ENCODE data around the gene TNK2. TPM values are rescaled to one million over a fixed set of nuclear protein-coding genes. Genes with fewer than 3 reads are reported as not detected.
"Not testable (repeated sequence)": the region's sequence is repeated elsewhere in the genome, so short reads cannot be mapped to it uniquely, and the experiment has no call there.

The TNK2 gene
- total and polyA plus RNA-seq, 2 of the 13 experiments (the other 11 are each of a cell fraction or from before 2014, with no cell fraction given) = 4.6 to 5.8 TPM

DNA sequence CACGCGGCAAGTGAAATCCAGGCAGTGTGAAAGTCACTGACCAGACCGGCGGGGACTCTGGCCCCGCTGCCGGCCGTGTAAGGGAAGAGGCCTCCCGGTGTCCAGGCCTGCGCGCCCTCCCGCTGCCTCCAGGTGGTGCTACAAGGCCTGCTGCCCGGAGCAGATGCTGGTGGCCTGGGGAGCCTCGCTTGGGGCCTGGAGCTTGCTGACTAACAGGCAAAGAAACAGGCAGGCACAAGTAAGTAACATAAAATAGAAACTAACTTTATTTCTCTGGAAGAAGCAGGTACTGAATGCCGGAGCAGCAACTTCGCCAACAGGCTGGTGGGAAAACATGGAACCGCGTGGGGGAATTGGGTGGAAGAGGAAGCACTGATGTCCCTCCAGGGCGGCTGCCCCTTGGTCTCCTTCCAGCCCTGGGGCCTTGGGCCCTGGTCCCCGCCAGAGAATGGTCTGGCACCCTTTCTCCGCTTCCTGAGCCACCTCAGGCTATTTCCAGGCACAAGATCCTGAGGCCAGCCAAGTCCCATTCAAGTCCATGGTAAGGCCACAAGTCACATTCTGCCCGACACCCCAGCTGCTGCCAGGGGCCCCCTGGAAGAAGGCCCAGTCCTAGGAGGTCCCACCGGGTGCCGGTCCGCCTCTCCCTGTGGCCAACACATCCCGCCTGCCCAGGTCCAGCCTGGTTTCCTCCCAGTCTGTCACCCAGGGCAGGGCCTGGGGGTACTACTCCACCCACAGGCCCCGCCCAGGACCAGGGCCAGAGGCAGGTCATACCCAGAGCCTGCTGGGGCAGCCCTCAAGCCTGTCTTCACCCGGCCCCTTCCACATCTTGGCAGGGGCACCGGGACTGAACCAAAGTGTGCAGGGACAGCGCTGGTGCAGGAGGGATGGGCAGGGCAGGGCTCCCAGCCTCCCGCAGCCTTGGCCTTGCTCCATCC is 45.0 kb downstream of the TNK2 start (continued):
- TF ChIP-seq, protein P1, sequence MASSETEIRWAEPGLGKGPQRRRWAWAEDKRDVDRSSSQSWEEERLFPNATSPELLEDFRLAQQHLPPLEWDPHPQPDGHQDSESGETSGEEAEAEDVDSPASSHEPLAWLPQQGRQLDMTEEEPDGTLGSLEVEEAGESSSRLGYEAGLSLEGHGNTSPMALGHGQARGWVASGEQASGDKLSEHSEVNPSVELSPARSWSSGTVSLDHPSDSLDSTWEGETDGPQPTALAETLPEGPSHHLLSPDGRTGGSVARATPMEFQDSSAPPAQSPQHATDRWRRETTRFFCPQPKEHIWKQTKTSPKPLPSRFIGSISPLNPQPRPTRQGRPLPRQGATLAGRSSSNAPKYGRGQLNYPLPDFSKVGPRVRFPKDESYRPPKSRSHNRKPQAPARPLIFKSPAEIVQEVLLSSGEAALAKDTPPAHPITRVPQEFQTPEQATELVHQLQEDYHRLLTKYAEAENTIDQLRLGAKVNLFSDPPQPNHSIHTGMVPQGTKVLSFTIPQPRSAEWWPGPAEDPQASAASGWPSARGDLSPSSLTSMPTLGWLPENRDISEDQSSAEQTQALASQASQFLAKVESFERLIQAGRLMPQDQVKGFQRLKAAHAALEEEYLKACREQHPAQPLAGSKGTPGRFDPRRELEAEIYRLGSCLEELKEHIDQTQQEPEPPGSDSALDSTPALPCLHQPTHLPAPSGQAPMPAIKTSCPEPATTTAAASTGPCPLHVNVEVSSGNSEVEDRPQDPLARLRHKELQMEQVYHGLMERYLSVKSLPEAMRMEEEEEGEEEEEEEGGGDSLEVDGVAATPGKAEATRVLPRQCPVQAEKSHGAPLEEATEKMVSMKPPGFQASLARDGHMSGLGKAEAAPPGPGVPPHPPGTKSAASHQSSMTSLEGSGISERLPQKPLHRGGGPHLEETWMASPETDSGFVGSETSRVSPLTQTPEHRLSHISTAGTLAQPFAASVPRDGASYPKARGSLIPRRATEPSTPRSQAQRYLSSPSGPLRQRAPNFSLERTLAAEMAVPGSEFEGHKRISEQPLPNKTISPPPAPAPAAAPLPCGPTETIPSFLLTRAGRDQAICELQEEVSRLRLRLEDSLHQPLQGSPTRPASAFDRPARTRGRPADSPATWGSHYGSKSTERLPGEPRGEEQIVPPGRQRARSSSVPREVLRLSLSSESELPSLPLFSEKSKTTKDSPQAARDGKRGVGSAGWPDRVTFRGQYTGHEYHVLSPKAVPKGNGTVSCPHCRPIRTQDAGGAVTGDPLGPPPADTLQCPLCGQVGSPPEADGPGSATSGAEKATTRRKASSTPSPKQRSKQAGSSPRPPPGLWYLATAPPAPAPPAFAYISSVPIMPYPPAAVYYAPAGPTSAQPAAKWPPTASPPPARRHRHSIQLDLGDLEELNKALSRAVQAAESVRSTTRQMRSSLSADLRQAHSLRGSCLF (CRISPR knock-in tag; IDR thresholded peaks at IDR 0.05; ENCODE audit: borderline replicate concordance) = no peak

GRCh38 chr3:195862318-195862717 is 46.0 kb downstream of the TNK2 start:
- H4K20me1 ChIP-seq (ENCODE audit: insufficient read depth, low read length); H2AFZ ChIP-seq (ENCODE audit: low read length); ATAC-seq; H3K4me1 ChIP-seq (ENCODE audit: insufficient read depth, low read length); H3K79me2 ChIP-seq (ENCODE audit: insufficient read depth, low read length); intact Hi-C loops (cut with micrococcal nuclease; ENCODE audit: unreplicated experiment); BruUV-seq (replicated peaks); H3K9ac ChIP-seq (ENCODE audit: insufficient read depth, low read depth, low read length); H3K36me3 ChIP-seq (replicated peaks in 1 of 2; ENCODE audit: control insufficient read depth in 1 of 2, insufficient read depth in 2 of 2, low read length in 2 of 2); H3K4me2 ChIP-seq (ENCODE audit: low read depth, low read length); POLR2A ChIA-PET; DNase-seq (ENCODE audit: low spot score); in situ Hi-C loops (cut with HindIII; ENCODE audit: extremely low pct_ligation_motif_present, low pct_unique_long_range_greater_than_20kb); H3K9me3 ChIP-seq (ENCODE audit: low read length); FAIRE-seq; H3K4me3 ChIP-seq (replicated peaks in 1 of 3; ENCODE audit: insufficient read depth in 1 of 3, low read depth in 2 of 3, low read length in 3 of 3); H3K27ac ChIP-seq (ENCODE audit: extremely low read length, insufficient read depth, low read length): not testable (repeated sequence)
- peaks cover 0 to 25% of the 10 kb centered on the region in 2 experiments for H3K27me3 ChIP-seq (ENCODE audit: control insufficient read depth in 1 of 2, insufficient read depth in 2 of 2, low read length in 2 of 2)
- CTCF ChIA-PET (ENCODE audit: low intra/inter-chr PET ratio, low total read pairs) = interaction anchor here (2.0 to 6.6 kb wide), 2 partner anchors 32 to 52 kb away, joined by 24 to 81 read pairs; no protein-coding TSS in a partner anchor
- 66% methylated on average over 11 of the region's 12 CpGs for WGBS (ENCODE audit: low lambda C conversion rate)
